Fibroblast of peridontal ligament (primary cell): Measurements from ENCODE around the gene PIAS4.
A peak's percentile ranks its signal among the peaks of the same experiment; 100 is the strongest.

ENCODE experiments used
- DNase-seq: peaks from one replicate; pipeline ENCODE4 v3.0.0-alpha.2; 2010; ENCODE audit errors: extremely low read depth

PIAS4 gene

GRCh38 chr19:4042731-4043082 is 35.2 kb downstream of the PIAS4 start:
- DNase-seq: no peak

DNA sequence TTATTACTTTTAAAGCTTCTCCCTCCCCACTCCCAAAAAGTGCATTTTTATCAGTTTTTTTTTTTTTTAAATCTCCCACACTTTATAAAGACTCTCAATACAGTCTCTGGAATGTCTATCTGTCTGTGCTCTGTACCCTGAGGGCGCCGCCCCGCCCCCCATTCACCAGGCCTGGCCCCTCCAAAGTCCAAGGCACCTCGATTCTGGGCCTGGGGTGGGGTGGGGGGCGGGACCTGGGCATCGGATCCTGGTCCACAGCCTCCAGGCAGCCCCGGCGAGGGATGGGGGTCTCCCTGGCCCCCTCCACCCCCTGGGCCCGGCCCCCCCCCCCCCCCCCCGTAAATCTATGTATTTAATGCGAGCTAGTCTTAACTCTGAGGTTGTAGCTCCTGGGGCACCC is 35.9 kb downstream of the PIAS4 start:
- no peak for DNase-seq

GRCh38 chr19:4043966-4044715 is 36.6 kb downstream of the PIAS4 start:
- DNase-seq: no peak

GRCh38 chr19:4044990-4045465 is 37.5 kb downstream of the PIAS4 start:
- no peak for DNase-seq

GRCh38 chr19:4045597-4046361 is 38.2 kb downstream of the PIAS4 start:
- no peak for DNase-seq

- no peak for DNase-seq
Observed at GRCh38 chr19:4046362-4046691, 38.8 kb downstream of the PIAS4 start.

DNA sequence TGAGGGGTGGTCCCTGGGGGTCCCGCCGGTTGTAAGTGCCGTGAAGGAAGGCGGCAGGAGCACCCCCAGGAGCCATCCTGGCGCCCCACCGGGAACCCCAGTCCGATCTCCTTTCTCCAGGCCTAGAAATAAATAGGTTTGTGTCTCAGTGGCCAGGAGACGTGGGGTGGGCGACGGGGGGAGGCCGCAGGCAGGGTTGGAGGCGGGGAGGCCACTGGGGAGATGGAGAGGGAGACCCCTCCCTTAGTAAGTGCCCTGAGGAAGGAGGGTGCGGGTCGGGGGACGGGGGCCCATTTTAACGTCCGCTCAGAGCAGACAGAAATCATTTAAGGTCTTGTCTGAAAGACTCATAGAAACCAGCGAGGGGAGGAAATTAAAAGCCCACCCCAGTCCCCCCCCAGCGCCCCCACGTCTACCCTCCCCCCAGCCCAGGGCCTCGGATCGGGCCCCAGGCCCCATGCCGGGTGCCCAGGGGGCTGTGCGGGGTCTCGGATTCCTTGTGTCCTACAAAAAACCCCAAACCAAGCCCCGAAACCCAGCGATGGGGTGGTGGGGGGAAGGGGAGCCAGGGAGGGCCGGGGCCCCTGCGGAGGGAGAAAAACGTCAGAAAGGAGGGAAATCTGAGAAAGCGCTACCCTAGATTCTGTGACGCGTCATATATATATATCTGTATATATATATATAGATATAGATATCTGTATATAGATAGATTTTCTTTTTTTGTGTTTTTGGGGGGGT is 39.6 kb downstream of the PIAS4 start:
- no peak for DNase-seq

GRCh38 chr19:4049432-4049831 is 41.9 kb downstream of the PIAS4 start:
- no peak for DNase-seq

GRCh38 chr19:4051175-4052101 is 43.9 kb downstream of the PIAS4 start:
- peak; percentile 51 for DNase-seq

- peak; percentile 35 for DNase-seq
Observed at GRCh38 chr19:4052114-4052992, 44.8 kb downstream of the PIAS4 start.

DNA sequence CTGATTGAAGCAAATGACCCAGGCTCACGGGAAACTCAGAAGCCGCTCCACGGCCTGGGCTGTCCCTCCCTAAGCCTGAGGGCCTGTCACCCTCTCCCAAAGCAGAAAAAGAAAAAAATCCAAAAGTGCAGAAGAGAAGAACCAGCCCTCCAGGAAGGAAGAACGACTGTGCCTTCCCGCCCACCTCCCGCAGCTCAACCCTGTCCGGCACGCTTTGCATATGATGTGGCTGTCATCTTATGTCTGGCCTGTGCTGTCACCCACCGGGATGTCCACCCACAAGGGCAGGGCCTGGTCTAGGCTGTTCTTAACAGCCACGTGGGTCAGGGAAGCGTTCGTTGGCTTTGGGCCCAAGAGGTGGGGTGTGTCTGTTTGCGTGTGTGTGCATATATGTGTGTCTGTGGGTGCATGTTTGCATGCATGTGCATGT is 45.5 kb downstream of the PIAS4 start:
- no peak for DNase-seq

GRCh38 chr19:4053423-4054324 is 46.1 kb downstream of the PIAS4 start:
- no peak for DNase-seq

GRCh38 chr19:4054441-4055208 is 47.1 kb downstream of the PIAS4 start:
- no peak for DNase-seq

DNA sequence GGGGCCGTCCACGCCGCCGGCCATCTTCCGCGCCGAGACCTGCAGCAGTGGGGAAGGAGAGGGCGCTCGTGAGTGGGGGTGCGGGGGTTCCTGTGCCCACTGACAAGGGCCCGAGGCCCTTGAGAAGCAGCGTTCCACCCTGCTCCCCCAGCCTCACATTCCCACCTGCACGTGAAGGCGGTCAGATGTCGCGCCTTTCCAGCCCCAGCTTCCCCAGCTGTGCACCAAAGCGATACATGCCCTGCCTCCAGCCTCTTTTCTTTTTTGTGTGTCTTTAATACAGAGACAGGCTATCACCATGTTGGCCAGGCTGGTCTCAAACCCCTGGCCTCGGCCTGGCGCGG is 47.6 kb downstream of the PIAS4 start:
- no peak for DNase-seq

DNA sequence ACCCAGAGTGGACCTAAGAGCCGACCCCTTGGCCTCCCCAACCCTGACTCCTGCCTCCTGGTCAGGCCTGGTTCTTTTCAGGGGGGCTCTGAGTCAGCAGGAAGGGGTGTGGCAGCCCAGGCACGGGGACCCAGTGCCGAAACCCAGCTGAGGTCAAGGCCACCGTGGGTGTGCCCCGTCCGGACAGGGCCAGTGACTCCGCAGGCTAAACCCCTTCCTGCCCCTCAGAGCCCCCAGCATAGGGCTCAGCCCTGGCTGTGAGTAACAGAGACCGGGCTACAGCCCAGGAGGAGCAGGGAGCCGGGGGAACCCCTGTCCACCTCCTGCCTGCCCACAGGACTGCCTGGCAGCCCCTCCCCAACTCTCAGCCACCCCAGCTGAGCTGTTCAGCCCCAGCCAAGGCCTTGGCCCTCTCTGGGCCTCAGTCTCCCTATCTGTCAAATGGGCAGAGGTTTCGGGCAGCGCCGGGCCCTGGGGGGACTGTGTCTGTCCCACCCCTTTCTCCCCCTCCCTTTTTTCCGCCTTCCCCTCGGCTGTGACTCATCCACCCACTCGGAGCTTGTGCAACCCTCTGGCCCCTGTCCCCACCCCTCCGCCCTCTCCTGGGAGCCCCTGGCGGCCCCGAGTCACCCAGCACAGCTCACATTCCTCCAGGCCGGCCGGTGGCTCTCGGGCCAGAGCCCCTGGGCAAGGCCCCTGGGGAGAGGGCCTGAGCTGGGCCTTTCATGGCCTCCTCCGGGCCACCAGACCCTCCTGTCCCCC is 50.6 kb downstream of the PIAS4 start:
- peak; percentile 75 for DNase-seq

GRCh38 chr19:4058693-4059452 is 51.3 kb downstream of the PIAS4 start:
- no peak for DNase-seq

DNA sequence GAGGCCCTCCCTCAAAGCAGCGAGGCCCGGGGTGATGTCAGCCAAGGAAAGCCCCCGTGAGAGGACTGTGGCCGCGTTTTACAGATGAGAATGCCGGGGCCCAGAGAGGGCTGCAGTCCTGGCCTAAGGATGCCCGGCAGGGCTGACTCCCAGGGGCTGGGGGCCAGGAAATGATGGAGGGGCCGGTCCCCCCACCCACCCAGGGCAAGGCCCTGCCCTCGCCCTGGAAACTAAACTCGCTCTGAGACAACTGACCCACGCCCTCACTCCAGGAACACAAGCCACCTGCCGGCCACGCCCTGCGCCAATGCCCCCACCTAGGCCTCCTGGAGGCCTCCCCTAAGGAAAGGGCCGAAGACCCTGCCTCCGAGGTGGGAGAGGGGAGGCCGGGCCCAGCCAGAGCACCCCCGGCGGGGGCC is 51.9 kb downstream of the PIAS4 start:
- DNase-seq: no peak
